AML-193 (cell line): ENCODE measurements around the gene CEACAM3.

Experiments used
- DNase-seq, 2 experiments: peaks; one replicate each; lab custom pipeline; 2025; lab: John Stamatoyannopoulos, UW

The CEACAM3 gene

DNA sequence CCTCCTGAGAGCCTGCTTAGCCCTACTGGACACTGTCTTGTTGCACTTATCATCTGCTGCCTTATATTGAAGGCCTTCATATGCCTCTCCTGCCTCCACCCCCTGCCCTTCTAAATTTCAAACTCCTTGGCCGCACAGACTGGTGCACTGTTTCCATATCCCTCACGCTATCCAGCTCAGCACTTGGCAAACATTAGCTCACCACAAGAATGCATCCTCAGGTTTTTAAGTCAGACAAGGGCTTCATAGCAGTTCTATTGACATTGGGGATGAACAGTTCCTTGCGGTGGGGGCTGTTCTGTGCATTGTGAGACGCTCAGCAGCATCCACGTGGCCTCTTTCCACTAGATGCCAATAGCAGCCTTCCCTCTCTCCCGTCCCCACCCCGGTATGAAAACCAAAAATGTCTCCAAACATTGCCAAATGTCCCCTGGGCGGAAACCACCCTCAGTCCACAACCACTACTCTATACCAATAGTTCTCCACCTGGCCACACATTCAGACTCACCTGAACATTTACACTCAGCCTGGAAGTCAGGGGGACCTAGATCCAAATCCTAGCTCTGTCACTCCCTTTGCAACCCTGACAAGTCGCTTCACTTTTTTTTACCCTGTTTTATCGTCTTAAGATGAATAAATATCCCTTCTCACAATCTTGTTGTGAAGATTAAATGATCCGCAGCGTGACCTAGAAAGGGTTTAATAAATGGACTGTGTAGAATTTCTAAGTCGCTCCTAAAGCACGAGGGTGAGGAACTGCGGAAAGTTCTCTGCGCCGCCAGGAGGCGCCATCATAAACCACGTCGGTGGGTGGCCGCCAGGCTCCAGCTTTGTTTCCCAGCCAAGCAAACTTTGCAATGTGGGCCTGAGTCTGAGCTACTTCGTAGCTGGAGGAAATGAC, 3.6 kb upstream of the CEACAM3 start:
- DNase-seq = peak; percentile 50 to 69

DNA sequence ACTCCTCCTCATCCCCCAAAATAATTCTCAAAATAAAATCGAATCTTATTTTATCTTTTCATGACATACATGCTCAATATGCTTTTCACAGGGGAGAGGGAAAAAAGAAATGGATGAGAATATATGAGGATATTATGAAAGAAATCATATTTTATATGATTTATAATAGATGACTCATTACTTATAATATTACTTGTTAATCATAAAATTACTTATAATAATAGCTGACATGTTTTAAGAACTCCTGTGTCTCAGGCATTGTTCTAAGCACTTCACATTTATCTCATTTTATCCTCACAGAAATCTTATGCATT, 3.0 kb upstream of the CEACAM3 start:
- no peak for DNase-seq

DNA sequence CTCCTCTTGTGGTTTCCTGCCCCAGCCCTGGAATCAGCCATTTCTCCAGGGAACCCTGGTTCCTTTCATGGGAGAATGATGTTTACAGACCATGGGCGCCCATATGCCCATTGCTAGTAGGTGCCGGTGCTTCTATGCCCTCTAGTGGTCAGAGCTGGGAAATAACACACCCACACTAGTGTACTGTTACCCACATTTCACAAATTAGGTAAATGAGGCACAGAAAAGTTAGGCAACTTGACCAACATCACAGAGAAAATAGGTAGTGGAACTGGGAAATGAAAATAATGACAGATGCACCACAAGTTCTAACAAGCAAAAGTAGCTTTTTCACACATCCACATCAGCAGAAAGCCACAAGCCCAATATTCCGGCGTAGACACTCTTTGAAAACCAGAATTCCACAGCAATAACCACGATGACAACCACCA, 1.3 kb upstream of the CEACAM3 start:
- peak; percentile 51 to 61 for DNase-seq

DNA sequence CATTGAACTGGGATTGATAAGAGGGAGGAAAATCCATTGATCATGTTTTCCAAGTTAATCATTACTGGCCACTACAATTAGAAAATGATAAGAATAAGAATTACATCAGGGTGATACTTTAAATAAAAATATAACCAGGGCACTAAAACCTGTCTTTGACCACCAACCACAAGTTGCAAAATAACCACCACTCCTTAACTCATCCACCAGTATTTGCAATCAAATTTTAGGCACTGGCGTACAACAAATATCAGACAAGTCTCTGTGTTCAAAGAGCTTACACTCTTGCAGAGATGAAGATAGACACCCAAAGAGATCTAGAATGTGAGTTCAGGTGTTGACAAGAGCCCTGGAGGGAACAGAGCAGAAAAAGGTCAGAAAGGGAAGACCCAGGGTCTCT, 514 bp downstream of the CEACAM3 start:
- DNase-seq = peak; percentile 39 to 47

DNA sequence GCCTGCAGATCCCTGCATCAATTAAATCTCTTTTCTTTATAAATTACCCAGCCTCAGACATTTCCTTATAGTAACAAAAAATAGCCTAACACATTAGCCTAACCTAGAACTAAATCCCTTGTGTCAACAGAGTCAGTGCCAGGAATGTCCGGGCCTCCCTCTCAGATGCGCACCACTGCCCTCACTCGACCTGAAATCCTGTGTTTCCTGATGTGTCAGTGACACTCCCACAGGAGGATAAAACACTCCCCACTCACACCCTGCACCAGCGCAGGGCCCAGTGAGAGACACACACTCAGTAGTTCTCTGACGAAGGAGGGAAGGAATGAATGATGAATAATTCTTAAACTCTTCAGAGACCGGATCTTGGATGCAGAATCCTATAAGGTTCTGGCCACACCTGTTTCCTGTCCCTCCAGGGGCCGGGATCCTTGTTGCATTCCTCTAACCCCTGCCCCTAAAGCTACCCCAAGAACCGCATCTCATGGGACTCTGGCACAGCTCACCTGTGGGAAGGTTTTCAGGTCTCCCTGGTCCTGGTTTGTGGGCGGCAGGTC, 3.1 kb downstream of the CEACAM3 start:
- no peak for DNase-seq

DNA sequence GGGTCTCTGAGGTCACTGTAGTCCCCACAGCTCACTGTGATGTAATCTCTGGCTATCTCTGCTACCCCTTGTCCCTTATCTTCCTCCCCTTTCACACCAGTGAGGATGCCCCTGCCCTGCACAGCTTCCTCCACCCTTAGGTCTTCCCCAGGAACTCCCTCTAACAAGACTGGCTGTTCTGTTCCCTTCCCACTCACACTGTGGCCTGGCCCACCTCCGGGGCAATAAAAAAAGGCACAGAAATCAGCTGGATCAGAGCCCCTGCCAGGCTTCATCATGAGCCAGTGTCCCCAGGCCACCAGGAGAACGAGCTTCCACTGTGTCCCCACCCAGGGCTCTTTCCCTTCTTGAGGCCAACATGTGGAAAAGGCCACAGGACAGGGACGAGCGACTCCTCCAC, 4.6 kb downstream of the CEACAM3 start:
- no peak for DNase-seq

DNA sequence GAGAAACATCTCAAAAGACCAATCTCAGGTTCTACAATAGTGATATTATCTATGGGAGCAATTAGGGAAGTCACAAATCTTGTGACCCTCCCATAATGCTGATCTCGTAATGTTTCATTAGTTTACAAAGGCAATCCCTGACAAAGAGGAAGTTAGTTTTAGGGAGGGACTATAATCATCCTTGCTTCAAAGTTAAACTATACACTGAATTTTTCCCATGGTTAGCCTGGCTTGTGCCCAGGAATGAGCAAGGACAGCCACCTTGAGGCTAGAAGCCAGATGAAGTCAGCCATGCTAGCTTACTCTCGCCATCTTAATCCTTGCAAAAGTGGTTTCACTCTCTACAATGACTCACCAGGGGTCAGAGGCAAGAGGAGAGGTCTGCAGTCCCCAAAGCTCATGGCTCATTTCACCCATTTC, 5.4 kb downstream of the CEACAM3 start:
- peak; percentile 87 to 91 for DNase-seq

DNA sequence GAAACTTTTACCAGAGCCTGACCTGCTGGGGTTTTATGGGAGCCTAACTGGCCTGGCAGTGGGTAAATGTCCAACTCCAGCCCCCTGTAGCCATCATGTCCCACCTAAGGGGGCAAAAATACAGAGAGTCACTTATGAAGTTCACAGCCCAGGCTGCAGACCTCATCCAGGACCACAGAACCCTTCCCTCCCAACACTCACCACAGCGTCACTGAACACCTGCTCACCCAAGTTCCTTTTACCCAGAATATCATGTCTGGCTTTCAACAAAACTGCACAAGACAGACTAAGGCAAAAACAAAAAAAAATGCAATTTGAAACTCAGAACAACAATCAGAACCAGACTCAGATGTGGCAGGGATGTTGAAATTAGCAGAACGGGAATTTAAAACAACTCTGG, 6.4 kb downstream of the CEACAM3 start:
- no peak for DNase-seq

DNA sequence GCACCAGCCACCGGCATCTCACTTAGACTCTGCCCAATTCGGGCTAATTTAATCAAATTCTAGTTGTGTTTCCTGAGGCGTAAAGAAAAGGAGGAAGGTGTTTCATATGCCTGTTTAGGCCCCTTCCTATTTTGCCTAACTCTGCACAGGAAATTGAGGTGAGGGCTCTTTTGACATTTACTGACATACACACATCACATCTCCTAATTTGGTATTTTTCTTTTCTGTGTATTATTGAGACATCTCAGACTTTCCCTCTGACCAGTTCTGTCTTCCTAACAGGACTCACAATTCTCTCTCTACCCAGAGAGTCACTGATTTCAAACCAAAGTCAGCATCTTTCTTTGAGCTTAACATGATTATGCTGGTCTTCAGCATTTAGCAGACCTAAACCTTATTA, 7.9 kb downstream of the CEACAM3 start:
- peak; percentile 37 to 54 for DNase-seq

DNA sequence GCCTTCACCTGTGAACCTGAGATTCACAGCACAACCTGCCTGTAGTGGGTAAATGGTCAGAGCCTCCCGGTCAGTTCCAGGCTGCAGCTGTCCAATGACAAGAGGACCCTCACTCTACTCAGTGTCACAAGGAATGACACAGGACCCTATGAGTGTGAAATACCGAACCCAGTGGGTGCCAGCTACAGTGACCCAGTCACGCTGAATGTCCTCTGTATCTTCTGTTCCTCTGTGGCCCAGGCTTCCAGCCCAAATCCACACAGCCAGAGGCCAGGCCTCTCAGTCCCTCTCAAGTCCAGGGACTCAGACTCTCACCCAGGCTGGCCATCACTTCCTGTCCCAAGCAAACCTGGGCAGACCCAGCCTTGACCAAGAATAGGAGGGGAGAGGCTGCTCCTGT, 10.8 kb downstream of the CEACAM3 start:
- no peak for DNase-seq

DNA sequence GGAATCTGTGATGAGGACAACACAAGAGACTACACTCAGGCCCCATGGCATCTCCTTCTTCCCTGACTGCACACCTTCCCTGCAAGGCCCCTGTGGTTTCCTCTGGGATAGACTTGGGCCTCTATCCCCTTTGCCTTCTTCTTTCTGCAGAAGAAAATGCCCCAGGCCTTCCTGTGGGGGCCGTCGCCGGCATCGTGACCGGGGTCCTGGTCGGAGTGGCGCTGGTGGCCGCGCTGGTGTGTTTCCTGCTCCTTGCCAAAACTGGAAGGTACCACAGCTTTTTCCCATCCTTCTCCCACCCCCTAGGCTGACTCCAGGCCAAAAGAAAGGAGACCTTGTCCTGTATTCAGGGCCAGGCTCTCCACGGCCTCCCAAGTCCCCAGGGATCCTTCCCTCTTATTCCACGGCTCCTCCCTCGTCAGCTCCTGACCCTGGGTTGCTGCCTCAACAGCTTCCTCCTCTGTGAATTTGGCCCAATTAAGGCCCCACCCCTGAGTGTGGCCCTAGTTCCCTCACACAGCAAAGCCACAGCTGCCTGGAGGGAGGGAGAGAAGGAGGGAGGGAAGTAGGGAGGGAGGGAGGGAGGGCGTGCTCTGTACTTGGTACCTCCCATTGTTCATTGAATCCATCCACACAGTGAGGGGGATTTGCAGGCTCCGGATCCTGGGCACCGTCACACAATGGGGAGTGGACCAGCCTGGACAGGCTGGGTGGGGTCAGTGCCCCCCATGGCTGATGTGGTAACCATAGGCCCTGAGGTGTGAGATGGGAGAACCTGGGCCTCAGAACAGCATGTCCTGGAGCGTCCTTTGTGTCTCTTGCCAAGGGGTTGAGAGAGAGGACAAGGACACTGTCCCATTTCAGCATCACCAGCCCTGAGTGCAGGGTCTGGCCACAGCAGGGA, 12.5 kb downstream of the CEACAM3 start:
- peak; percentile 6 to 17 for DNase-seq

DNA sequence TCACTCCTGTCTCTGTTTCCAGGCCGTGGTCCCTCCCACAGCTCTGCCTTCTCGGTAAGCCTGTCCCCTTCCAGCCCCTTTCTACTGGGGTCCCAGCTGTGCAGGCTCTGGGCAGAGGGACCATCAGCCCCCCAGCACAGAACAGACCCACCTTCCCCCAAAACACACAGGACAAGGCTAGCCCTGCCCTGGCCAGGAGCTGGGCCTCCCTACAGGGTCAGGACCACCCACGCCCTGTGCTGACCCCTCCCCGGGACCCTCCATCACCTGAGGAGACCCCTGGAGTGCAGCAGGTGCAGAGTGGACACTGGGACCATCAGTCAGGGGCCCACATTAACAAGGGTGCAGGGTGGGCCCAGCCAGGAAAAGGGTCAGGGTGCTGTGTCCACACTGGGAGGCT, 13.9 kb downstream of the CEACAM3 start:
- DNase-seq = no peak

DNA sequence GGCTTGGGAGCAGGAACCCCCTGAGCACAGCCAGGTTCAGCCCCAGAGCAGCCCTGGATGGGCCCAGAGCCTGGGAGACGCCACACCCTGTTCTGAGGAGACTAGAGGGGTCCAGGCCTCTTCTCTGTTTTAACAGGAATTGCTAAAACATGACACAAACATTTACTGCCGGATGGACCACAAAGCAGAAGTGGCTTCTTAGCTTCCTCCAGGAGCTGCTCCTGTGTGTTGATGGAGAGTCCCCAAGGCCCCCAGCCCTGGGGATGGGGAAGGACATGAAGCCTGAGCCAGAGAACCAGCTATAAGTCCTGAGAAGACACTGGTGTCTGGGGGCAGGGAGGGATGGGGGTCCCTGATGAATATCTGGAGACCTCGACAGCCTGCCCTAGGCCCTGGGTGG, 14.6 kb downstream of the CEACAM3 start:
- peak; percentile 55 to 69 for DNase-seq

DNA sequence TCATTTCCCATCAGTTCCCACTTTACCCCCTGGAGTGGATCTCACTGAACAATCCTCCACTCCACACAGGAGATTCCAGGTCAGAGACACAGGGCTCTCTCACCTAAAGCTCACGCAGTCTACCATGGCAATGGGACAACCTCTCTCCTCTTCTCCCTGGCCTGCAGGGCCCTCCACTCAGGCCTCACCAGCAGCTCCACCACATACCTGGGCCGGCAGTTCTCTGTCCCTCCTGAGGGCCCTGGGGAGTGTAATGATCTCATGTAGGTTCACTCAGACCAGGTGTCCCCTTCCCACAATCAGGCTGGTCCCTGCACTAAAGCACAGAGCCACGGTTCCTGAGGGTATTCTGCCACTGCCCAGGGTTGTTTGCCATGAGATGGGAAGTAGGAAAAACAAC, 15.6 kb downstream of the CEACAM3 start:
- no peak for DNase-seq

DNA sequence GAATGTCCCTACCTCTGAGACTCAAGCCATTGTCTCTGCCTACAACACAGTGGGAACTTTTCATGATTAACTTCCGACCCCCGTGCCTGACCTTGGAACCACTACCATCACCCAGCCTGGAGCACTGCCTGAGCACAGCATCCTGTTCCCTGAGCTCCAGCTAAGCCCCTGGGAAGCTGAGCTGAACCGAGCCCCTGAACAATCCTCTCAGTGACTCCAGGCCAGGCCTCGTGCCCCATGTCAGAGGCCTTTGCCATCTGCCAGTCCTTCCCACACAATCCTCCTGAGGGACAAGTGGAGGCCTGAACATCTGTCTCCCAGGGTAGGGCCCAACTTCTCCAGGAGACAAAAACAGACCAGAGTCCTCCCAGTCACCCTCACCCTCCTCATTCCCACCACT, 17.5 kb downstream of the CEACAM3 start:
- DNase-seq = no peak

DNA sequence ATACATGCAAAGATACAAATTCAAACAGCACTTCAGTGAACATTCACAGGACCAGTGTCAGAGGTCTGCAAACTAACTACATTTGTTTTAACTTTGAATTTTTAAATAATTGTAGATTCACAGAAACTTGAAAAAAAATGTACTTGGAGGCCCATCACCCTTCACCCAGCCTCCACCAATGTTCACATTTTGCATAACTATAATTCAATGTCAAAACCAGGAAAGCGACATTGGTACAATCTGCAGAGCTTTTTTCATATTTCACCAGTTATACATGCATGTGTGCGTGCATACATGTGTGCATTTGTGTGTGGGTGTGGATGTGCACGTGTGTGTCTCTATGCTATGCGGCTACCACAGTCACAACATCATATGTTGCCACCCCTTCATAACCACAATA, 18.9 kb downstream of the CEACAM3 start:
- no peak for DNase-seq

DNA sequence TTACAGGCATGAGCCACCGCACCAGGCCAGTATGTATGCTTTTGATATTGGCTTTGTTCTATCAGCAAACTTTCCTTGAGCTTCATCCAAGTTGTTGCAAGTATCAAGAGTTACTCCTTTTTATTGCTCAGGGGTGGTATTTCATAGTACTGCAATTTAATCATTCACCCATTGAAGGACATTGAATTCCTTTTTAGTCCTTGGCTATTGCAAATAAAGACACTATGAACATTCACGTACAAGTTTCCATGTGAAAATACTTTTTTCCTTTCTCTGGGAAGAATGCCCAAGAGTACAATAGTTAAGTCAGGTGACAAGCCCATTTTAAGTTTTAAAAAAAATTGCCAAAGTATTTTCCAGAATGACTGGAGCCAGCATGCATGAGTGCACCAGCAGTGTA, 20.4 kb downstream of the CEACAM3 start:
- no peak for DNase-seq

DNA sequence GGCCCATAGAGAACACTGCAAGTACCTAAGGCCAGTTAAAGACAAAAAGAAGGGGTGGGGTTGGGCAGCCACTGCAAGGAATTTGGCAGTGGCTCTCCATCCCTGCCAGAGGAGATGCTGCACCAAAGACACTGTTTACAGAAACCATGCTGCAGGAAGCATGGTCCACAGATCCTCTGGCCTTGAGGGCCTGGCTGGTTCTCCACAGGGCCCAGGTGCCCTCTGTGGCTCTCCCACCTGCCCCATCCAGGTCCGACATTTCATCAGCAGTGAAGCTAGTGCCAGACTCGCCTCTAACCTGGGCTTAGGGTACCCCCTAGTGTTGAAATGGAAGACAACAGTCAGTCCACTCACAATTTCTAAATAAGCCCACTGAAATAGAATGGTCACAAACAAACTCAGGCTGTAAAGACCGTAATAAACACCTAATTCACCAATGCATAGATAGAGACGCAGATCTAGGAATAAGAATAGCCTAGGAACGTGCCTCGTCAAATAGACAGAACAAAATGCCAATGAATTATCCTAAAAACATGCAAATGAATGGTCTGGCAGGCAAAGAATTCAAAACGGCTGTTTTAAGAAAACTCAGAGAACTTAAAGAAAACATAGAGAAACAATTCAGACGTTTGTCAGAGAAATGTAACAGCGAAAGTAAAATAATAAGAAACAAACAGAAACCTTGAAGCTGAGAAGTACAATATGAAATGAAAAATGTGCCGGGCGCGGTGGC, 24.8 kb downstream of the CEACAM3 start:
- peak; percentile 66 for DNase-seq

DNA sequence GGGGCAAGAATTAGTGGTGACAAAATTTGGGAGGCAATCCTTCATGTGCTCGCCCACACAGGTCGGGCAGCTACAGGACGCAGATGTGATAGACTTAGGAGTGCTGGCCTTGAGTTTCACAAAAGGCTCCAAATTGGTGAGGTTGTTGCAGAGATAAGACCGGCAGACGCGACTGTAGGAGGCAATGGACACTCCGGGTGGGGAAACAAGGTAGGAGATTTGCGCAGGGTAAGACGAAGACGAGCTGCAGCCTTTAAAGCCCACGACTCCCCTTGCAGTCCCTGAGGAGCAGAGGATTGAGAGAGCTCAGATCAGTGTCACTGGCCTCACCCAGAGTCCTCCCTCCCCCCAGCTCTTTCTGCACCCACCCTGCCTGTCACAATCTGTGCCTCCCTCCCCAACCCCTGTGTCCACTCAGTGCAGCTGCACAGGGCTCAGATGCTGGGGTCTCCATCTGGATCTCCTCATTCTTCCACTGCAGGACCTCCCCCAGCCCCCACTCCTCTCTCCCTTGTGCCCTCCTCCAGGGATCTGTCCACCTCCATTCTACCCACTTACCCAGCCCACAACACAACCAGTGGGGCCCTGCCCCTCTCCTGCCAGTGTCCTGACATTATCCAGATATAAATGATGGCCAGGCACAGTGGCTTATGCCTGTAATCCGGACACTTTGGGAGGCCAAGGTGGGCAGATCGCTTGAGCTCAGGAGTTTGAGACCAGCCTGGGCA, 41.8 kb downstream of the CEACAM3 start:
- no peak for DNase-seq

DNA sequence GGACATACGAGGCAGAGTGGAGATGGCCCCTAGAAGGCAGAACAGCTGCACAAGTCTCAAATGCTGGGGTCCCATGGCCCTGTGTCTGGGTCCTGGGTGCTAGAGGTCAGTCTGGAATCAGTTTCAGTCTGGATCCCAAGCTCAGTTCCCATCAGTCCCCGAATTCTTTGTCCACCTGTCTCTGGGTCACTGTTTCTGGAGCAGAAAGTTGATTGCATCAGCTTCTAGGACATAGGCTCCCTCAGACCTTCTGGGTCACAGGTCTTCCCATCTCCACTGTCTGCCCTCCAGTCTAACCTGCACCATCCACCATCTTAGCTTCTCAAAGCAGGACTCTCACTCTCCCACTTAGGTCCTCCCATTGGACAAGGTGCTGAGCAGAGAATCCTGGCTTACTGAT, 42.8 kb downstream of the CEACAM3 start:
- DNase-seq = no peak

DNA sequence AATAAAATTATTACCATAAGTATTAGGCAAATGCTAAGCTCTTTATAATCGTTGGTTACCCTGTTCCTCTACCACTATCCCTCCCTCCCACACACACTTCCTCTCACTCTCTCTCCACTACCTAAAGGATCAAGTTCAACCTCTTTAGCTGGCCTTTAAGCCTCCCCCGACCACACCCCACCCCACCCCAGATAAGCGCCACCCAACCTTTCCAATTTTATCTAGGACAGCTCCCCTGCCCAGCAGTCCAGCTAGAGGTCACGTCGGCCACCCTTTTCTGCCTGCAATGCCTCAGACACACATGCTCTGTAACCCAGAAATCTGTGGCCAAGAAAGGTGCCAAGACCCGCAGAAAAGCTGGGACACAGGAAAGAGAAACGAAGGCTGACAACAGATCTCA, 47.0 kb downstream of the CEACAM3 start:
- no peak for DNase-seq
